SJSA1 (cell line): ENCODE data around the gene SLC45A3. TPM values are rescaled to one million over a fixed set of nuclear protein-coding genes. Genes with fewer than 3 reads are reported as not detected.
"Not testable (repeated sequence)": the region's sequence is repeated elsewhere in the genome, so short reads cannot be mapped to it uniquely, and the experiment has no call there.

Experiments
- DNase-seq, 2 experiments: peaks; one replicate each; pipeline ENCODE4 v3.0.0-alpha.2; 2015 to 2020; ENCODE audit warnings: low spot score in 2 of 2, low read depth in 1 of 2
- H3K27ac ChIP-seq: fragments of 250-450 bp; sonication (Bioruptor Pico); 2 replicates; pipeline ENCODE4 v1.5.1; 2020; ENCODE audit warnings: mild to moderate bottlenecking, moderate library complexity
- H3K27me3 ChIP-seq: fragments of 250-450 bp; sonication (Bioruptor Pico); replicated peaks from 2 replicates; pipeline ENCODE4 v1.5.1; 2020; ENCODE audit warnings: mild to moderate bottlenecking, moderate library complexity
- H3K36me3 ChIP-seq: fragments of 250-450 bp; sonication (Bioruptor Pico); 2 replicates; pipeline ENCODE4 v1.5.1; 2020; ENCODE audit warnings: mild to moderate bottlenecking
- H3K4me1 ChIP-seq: fragments of 250-450 bp; sonication (Bioruptor Pico); replicated peaks from 2 replicates; pipeline ENCODE4 v1.6.1; 2021; ENCODE audit warnings: mild to moderate bottlenecking
- H3K4me3 ChIP-seq: fragments of 250-450 bp; sonication (Bioruptor Pico); 2 replicates; pipeline ENCODE4 v1.5.1; 2020; ENCODE audit warnings: mild to moderate bottlenecking
- H3K9me3 ChIP-seq: fragments of 250-450 bp; sonication (Bioruptor Pico); replicated peaks from 2 replicates; pipeline ENCODE4 v1.5.1; 2020; ENCODE audit warnings: mild to moderate bottlenecking
- total RNA-seq: library from RNA; depleted of rRNA; stranded (reverse); fragments of >200 nt; shearing (Covaris generic); gene quantifications from 2 replicates; pipeline ENCODE4 v1.2.3, GENCODE V29; 2014; rRNA removed

Gene SLC45A3, protein sequence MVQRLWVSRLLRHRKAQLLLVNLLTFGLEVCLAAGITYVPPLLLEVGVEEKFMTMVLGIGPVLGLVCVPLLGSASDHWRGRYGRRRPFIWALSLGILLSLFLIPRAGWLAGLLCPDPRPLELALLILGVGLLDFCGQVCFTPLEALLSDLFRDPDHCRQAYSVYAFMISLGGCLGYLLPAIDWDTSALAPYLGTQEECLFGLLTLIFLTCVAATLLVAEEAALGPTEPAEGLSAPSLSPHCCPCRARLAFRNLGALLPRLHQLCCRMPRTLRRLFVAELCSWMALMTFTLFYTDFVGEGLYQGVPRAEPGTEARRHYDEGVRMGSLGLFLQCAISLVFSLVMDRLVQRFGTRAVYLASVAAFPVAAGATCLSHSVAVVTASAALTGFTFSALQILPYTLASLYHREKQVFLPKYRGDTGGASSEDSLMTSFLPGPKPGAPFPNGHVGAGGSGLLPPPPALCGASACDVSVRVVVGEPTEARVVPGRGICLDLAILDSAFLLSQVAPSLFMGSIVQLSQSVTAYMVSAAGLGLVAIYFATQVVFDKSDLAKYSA
- total RNA-seq, result 2.0 and 2.4 TPM in 2 replicates

DNA sequence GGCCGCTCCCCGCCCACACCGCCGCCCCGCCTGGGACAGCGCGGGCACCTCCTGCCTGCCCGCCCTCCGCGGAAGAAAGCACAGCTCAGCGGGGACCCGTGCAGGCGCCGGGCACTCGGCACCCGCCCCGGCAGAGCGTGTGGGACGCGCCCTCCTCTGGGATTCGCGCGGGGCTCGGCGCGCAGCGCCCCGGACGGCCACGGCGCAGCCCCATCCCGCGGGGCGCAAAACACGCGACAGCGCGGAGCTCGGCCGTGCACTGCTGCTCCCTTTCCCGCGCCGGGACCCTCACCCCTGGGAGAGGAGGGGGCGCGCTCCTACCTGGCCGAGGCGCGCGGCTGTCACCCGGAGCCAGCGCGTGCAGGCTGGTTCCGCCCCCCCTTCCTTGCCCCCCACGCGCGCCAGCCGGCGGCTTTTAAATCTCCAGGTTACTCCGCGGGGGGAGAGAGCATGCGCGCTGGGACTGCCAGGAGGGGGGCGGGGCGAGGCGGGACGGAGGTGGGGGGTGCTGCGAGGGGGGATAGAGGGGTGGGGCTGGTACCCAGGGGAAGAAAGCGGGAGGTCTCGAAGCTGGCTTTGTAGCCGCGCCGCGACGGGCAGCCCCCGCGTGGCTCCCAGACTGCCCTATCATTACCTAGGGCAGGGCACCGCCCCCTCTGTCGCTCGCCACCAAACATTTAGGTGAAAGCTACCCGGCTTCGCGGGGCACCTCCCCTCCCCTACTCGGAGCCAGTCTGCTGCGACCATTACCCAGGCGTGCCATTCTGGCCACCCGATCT, at the start of gene SLC45A3:
TSS of gene SLC45A3 (minus strand) at position 437 of the 779 bp plus-strand sequence. CDS start 15,853 bp downstream, outside the sequence.
- 0 out of 2 replicates have a peak, but pooled peaks cover 2% of the 10 kb centered on the region for H3K27me3 ChIP-seq
- H3K9me3 ChIP-seq, result 0 out of 2 replicates have a peak, but pooled peaks cover 3% of the 10 kb centered on the region
- DNase-seq, result peak in 1 of 2 experiments; percentile 19
- H3K4me1 ChIP-seq, result peaks cover 16% of the 10 kb centered on the region
- peak within 1 kb of the TSS; percentile 7; the same call in 1 of the 2 replicates for H3K27ac ChIP-seq
- H3K36me3 ChIP-seq, result peaks cover 3% of the 10 kb centered on the region; the same call in 1 of the 2 replicates
- peak within 1 kb of the TSS; percentile 82 for H3K4me3 ChIP-seq

DNA sequence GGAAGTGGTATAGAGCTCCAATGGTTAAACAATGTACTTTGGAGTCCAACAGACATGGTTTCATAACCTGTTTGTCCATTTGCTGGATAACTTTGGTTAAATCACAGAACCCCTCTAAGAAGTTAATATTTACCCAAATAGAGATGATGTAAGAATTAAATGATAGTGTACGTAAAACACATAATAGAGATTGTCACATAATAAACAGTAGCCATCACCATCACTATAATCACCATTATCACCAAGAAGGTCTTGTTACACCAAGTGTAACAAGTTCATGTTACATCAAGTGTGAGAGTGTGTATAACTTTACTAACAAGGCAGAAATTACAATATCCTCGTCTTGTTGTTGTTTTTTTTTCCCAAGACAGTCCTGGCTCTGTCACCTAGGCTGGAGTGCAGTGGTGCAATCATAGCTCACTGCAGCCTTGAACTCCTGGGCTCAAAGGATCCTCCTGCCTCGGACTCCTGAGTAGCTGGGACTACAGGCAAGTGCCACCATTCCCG, 46.4 kb upstream of the SLC45A3 start:
- DNase-seq, result no peak
- Histone ChIP-seq H3K4me1 (no peaks in the 10 kb centered on the region), H3K4me3 (no peak overlapping the region), H3K36me3 (peaks cover 82% of the 10 kb centered on the region), H3K27me3 (no peaks in the 10 kb centered on the region), H3K9me3 (no peaks in the 10 kb centered on the region), H3K27ac (no peak overlapping the region)

DNA sequence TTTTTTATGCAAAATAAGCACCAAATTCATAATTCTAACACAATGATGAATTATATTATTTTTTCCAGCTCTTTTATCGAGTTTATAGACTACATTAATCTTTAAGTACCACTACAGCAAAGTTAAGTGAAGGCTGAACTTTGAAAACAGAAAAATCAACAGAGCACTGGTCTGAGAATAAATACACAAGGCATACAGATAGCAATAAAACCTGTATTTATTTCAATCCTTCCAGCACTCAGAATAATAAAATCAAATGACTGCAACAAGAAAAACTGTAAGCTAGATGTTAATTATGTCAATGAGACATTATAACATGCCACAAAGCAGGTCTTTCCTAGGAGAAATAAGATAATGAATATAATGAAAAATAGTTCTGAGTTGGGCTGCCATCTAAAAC, 45.2 kb upstream of the SLC45A3 start:
- no peaks in the 10 kb centered on the region for H3K9me3 ChIP-seq
- peaks cover 90% of the 10 kb centered on the region for H3K36me3 ChIP-seq
- no peak for DNase-seq
- no peak overlapping the region for H3K4me3 ChIP-seq
- H3K4me1 ChIP-seq, result no peaks in the 10 kb centered on the region
- no peaks in the 10 kb centered on the region for H3K27me3 ChIP-seq
- no peak overlapping the region for H3K27ac ChIP-seq

DNA sequence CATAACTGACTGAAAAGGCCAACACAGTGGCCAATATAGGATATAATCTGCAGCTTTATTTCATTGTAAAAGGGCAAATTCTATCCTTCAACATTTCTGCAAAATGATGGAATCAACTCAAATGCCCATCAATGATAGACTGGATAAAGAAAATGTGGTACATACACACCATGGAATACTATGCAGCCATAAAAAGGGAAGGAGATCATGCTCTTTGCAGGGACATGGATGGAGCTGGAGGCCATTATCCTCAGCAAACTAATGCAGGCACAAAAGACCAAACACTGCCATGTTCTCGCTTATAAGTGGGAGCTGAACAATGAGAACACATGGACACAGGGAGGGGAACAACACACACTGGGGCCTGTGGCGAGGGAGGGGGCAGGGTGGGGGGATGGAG, 40.4 kb upstream of the SLC45A3 start:
- DNase-seq, H3K27me3 ChIP-seq, H3K4me1 ChIP-seq, H3K4me3 ChIP-seq, H3K9me3 ChIP-seq, H3K27ac ChIP-seq: not testable (repeated sequence)
- H3K36me3 ChIP-seq, result peaks cover 99% of the 10 kb centered on the region

DNA sequence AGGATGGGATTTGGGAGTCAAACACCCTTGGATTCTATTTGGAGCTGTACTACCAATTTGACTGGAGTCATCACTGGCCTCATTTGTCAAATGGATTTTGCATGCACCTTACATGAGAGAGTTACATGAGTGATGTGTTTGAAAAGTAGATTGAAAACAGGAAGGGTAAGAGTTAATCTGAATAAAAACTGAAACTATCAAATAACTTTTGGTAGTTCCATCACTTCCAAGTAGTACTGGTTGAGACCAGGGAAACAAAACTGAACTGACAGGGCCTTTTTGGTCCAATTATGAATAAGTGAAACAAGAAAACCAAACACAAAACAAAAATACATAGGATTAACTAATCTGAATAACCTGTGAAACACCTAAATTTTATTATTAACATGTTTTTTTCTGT, 39.5 kb upstream of the SLC45A3 start:
- Histone ChIP-seq H3K9me3 (no peaks in the 10 kb centered on the region), H3K4me1 (no peaks in the 10 kb centered on the region), H3K4me3 (no peak overlapping the region), H3K36me3 (peaks cover 99% of the 10 kb centered on the region), H3K27ac (no peak overlapping the region), H3K27me3 (no peaks in the 10 kb centered on the region)
- DNase-seq, result no peak

DNA sequence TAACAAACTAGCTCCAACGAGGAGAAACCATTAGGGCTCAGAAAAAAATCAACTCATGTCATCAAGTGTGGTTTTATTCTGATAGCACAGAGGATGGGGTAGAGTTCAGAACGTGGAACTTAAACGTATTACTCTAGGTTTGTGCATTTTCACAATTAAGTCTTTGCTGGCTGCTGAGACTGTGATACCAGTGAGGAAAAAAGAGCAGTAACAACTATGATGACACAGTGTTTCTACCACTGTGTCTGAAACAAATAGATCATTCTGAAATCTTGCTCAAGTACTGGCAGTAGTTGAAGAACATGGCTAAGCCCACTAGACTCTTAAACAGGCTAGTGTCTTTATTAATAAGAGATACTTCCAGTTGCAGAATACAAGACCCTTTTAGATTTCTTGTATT, 38.7 kb upstream of the SLC45A3 start:
- H3K27me3 ChIP-seq, result no peaks in the 10 kb centered on the region
- H3K4me1 ChIP-seq, result no peaks in the 10 kb centered on the region
- no peak for DNase-seq
- H3K4me3 ChIP-seq, result no peak overlapping the region
- peaks cover 96% of the 10 kb centered on the region for H3K36me3 ChIP-seq
- H3K27ac ChIP-seq, result no peak overlapping the region
- H3K9me3 ChIP-seq, result no peaks in the 10 kb centered on the region

DNA sequence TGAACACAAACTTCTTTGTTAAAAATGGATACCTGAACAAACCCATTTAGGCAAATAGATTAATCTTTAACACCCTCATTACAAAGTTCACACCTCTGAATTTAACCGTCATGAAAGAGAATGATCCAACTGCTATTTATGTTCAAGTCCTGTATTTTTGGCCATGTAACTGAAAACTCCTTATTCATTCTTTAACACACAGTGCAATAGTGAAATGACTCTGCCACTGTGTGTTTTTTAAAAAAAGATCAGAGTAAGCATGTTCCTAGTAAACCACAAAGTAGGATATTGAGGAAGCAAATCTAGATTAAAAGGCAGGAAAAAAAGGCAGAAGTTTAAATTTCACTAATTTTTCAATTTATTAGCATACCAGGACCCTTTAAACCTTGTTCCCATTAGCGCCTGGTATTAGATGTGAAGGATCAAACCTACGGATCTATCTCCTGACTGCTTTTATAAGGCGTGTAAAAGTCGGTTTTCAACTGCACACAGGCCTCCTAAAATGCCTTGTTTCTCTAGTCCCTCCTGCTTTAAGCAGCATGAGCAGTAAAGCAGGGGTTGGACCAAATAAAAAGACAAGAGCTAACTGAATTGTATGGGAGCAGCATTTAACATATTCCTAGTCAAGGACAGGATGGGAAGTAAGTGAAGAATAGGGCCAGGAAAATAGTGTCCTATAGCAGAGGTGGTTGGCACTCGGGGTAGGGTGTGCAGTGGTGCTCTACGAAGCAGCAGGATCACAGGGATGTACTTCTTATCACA, 36.2 kb upstream of the SLC45A3 start:
- H3K4me1 ChIP-seq, result no peaks in the 10 kb centered on the region
- peaks cover 76% of the 10 kb centered on the region for H3K36me3 ChIP-seq
- H3K27ac ChIP-seq, result no peak overlapping the region
- no peaks in the 10 kb centered on the region for H3K9me3 ChIP-seq
- no peaks in the 10 kb centered on the region for H3K27me3 ChIP-seq
- DNase-seq, result no peak
- H3K4me3 ChIP-seq, result no peak overlapping the region

DNA sequence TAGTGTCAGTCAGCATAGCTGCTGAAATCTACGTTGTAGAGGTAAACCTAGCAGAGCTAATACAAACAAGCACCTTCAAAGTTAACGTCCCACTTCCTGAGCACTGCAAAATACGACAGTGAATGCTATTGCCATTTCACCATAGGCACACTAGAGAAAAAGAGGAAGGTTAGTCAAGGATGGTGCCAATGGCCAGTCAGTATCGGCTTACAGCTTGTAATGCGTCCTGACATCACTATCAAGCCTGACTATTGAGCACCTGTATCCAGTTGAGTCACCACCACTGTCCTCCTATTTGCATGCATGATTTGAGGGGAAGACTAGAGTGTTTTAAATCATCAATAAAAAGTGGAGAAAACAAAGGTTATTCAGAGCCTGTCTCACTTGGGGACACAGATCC, 35.3 kb upstream of the SLC45A3 start:
- Histone ChIP-seq H3K4me1 (no peaks in the 10 kb centered on the region), H3K9me3 (no peaks in the 10 kb centered on the region), H3K36me3 (peaks cover 72% of the 10 kb centered on the region), H3K27ac (no peak overlapping the region), H3K27me3 (no peaks in the 10 kb centered on the region), H3K4me3 (no peak overlapping the region)
- no peak for DNase-seq

DNA sequence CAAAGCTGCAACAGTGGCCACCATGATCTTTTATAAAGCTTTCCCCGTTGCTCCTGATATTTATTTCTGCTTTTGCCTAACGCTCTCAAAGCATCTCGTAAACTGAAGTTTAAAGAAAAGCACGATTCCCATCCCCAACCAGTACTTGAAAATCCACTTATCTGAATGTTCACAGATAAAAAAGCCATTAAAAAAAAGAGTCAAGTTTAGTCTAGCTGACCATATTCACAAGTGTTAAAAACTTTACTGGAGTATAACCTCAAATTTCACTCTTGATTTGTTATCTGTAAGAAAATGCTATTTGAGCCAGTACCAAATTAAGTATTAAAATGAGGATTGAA, 34.6 kb upstream of the SLC45A3 start:
- no peak overlapping the region for H3K27ac ChIP-seq
- H3K4me3 ChIP-seq, result no peak overlapping the region
- peaks cover 69% of the 10 kb centered on the region for H3K36me3 ChIP-seq
- no peaks in the 10 kb centered on the region for H3K9me3 ChIP-seq
- H3K4me1 ChIP-seq, result no peaks in the 10 kb centered on the region
- DNase-seq, result no peak
- H3K27me3 ChIP-seq, result no peaks in the 10 kb centered on the region

DNA sequence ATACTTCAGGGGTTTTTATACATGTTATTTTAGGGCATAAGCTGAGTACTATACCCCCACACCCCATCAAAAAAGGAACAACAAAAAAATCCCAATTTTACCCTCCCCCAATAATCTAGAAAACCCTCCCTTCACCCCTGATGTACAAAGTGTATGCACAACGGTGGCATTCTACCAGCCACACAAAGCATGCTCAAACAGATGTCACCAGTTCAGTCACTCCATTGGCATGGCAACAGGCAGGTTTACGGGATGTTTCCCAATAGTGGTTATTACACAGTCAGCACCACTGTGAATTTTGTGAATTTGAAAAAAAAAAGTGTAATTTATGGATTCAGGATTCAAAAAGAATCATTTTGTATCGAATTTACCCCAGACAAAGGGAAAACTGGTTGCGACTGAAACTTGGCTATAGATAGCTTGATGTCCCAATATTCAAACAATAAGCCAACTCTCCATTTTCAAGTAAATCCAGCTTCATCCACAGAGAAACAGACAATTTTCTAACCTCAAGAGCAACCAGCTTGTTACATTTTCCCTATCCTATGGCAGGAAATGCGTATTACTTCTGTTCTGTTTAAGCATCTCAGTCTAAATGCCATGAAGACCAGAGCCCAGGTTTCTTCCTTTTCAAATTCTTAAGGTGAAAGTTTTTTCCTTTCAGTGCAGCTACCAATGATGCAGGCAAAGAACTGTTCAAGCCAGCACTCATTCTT, 34.0 kb upstream of the SLC45A3 start:
- Histone ChIP-seq H3K36me3 (peaks cover 69% of the 10 kb centered on the region), H3K27ac (no peak overlapping the region), H3K27me3 (no peaks in the 10 kb centered on the region), H3K9me3 (no peaks in the 10 kb centered on the region), H3K4me3 (no peak overlapping the region), H3K4me1 (0 out of 2 replicates have a peak, but pooled peaks cover under 1% of the 10 kb centered on the region)
- no peak for DNase-seq

DNA sequence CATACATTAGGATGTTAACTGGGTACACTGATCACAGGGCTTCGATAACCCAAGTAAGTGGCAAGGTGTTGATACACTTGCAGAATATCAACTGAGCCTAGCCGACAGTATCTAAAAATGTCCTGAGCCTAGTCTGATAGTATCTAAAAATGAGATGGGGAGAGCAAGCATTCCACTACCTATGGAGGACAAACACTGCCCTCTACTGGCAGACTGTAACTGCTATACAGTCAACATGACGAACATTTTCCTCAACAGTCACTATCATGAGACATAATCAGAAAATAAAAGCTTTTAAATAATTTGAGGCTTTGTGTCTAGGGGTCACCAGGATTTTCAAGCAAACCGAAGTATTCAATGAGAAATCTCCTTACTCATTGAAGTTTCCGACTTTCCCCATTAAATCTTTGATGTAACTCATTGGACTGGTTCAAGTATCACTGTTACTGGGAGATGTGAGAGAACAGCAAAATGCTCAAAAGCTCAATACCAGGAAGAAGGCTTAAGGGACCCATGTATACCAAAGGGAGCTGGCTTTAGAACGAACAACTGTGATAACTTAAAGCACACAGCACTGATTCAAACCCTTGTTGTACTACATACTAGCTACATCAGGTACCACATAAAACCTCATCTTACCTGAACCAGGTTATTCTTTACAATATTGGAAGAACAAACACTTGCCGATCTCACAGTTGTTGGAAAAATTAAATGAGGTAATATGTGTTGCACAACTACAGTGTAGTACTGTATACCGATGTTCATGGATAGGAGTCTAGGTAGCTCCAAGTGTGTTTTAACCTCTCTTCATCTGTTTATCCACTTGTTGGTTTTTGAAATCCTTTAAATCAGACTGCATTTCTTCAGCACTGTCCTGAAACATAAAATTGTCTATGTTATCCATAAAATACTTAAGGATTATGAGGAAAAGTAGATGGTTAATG, 31.1 kb upstream of the SLC45A3 start:
- H3K27ac ChIP-seq, result no peak overlapping the region
- no peak overlapping the region for H3K4me3 ChIP-seq
- no peaks in the 10 kb centered on the region for H3K9me3 ChIP-seq
- H3K27me3 ChIP-seq, result no peaks in the 10 kb centered on the region
- DNase-seq, result peak; percentile 60 to 68
- peaks cover 46% of the 10 kb centered on the region for H3K36me3 ChIP-seq
- H3K4me1 ChIP-seq, result 0 out of 2 replicates have a peak, but pooled peaks cover 7% of the 10 kb centered on the region
